GM19351 (cell line): ENCODE results near the gene PAIP2.
"Not testable (repeated sequence)": the region's sequence is repeated elsewhere in the genome, so short reads cannot be mapped to it uniquely, and the experiment has no call there.

Experiments used
- ATAC-seq: cut with Tn5 transposase; IDR thresholded peaks from one replicate; pipeline ENCODE4 v1.9.1; 2021; ENCODE audit warnings: mild to moderate bottlenecking, moderate library complexity; ENCODE audit not compliant: unreplicated experiment

Gene PAIP2

GRCh38 chr5:139407517-139407916 lies 65.9 kb downstream of the PAIP2 start:
- ATAC-seq, result no peak

GRCh38 chr5:139408191-139408590 lies 66.5 kb downstream of the PAIP2 start:
- ATAC-seq, result no peak

DNA sequence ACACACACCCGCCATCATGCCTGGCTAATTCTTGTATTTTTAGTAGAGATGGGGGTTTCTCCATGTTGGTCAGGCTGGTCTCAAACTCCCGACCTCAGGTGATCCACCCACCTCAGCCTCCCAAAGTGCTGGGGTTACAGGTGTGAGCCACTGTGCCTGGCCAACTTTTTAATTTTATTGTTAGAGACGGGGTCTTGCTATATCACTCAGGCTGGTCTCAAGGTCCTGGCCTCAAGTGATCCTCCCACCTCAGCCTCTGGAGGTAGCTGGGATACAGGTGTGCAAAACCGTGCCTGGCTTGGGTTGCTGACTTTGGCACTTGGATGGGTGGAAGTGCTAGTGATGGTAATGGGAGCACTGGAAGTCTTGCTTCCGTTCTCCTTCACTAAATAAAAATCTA lies 67.5 kb downstream of the PAIP2 start:
- ATAC-seq, result not testable (repeated sequence)

DNA sequence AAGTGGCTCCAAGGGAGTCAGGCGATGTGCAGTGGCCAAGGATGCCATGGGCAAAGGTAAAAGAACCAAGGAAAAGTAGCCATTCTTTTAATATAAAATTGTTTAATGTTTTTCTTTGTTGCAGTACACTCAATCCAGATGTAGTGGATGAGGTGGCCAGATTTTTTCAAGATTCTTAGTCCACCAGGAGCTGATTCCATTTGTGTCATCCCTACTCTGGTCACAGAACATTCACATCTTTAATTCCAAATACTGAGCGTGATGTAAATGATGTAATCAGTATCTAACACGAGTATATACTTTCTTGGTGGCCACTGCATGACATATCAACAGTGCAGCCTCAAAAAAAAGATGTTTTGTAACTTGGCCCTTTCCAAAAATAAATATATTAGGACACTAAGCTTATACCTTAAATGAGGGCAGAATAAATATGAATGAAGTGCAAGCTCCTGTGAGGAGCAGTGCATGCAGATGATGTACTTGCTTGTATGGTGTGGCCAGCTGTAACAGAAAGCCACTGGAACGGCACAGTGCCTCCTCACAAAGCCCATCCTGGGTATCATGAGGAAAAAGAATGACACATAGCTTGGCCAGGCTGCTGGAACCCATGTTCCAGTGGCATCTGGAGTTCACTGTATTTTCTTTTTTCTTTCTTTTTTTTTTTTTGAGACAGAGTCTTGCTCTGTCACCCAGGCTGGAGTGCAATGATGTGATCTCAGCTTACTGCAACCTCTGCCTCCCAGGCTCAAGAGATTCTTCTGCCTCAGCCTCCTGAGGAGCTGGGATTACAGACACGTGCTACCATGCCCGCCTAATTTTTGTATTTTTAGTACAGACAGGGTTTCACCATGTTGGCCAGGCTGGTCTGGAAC lies 68.7 kb downstream of the PAIP2 start:
- ATAC-seq, result no peak

GRCh38 chr5:139410993-139411828 lies 69.6 kb downstream of the PAIP2 start:
- ATAC-seq, result no peak

DNA sequence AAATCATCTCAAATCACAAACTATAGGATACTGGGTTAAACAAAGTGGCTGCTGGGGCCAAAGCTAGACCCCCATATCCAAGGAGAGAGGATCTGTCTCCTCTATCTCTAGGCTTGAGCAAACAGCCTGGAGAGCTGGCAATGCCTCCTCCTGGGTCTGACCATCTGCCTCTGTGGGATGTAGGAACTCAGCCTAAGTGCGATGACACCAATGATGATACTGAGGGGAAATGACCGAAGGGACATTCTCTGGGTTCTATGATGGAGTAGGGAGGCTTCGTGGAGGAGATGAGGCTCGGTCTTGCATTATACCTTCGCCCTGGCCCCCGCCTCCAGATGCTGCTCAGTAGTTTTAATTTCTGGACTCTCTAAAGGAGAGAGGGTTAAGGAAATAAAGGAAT lies 71.5 kb downstream of the PAIP2 start:
- no peak for ATAC-seq

GRCh38 chr5:139413963-139414362 lies 72.3 kb downstream of the PAIP2 start:
- no peak for ATAC-seq

GRCh38 chr5:139414581-139415130 lies 73.0 kb downstream of the PAIP2 start:
- ATAC-seq, result no peak

DNA sequence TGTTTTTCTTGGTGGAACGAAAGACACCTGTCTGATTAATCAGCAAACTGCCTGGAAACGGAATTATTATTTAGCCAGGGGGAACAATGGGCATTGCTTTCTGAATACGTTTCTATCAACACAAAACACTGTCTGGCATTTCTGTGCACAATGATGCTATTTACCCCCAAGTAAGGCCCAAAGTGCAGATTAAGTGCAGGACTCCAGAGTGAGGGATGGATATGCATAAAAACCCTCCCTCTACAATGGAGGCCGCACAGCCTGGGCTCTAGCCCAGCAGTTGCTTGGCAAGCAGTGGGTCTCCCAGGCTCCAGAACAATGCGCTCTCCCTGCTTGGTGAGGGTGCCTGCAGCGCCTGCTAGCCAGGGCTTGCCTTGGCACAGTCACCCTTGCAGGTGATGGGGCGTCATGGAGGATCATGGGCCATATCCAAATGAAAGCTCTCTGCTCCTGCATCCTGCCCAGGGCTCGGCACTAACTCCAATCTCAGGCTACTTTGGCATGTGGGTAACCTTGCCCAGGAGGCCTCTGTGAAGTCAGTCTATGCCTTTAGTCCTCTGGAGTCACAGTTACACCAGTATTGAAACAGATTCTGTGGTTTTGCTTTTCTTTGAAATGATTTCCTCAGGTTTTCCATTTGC lies 73.7 kb downstream of the PAIP2 start:
- no peak for ATAC-seq

DNA sequence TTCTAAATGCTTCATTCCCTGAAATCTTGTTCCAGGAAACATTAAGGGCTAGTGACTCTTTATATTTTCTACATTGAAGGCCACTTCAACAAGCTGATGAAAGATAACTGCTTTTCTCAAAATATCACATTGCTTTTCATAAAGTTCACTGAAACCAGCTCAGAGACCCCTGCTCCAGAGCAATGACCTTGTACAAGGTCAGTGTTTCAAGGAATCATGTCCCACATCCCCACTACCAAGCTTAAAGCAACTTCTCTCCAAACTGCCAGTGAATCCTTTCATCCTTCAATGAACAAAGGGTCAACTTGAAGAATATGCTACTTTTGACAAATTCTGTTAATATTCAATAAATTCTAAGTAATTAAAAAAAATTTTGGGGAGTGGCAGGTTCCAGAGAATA lies 74.2 kb downstream of the PAIP2 start:
- ATAC-seq, result no peak

DNA sequence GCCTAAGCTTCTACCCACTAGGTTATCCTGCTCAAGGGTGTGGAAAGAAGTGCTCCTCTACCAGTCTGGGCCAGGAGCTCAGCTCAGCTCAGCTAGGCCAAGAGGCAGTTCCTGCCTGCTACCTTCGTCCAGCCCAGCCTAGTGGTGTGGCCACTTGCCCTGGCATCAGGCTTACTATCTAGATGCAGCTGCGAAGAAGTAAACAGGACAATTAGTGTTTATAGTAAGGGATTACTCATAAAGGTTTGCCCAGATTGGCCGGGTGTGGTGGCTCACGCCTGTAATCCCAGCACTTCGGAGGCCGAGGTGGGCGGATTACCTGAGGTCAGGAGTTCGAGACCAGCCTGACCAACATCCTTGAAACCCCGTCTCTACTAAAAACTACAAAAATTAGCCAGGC lies 75.0 kb downstream of the PAIP2 start:
- ATAC-seq, result no peak

GRCh38 chr5:139417214-139417613 lies 75.6 kb downstream of the PAIP2 start:
- ATAC-seq, result no peak

DNA sequence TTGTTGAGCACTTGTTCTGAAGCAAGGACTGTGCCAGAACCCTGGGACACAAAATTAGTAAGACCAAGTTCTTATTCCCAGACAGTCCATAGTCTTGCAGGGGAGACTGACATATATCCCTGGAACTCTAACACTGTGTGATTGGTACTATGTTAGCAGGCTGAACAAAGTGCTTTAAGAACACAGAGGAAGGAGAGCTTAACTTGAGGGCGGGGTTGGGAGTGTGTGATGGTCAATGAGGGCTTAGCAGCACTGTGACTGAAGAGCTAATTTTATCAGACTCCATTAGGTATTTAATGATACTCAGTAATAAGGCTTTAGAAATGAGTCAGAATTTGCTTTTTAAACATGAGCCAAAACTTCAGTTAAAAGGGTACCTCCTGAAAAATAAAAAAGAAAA lies 77.1 kb downstream of the PAIP2 start:
- ATAC-seq, result no peak
